Measurements from ENCODE around the gene ALK. TPM values are rescaled to one million over a fixed set of nuclear protein-coding genes. Genes with fewer than 3 reads are reported as not detected.
A peak's percentile ranks its signal among the peaks of the same experiment; 100 is the strongest.

Gene ALK
- total RNA-seq, 1 experiment from 2014 or later = 14.7 TPM

DNA sequence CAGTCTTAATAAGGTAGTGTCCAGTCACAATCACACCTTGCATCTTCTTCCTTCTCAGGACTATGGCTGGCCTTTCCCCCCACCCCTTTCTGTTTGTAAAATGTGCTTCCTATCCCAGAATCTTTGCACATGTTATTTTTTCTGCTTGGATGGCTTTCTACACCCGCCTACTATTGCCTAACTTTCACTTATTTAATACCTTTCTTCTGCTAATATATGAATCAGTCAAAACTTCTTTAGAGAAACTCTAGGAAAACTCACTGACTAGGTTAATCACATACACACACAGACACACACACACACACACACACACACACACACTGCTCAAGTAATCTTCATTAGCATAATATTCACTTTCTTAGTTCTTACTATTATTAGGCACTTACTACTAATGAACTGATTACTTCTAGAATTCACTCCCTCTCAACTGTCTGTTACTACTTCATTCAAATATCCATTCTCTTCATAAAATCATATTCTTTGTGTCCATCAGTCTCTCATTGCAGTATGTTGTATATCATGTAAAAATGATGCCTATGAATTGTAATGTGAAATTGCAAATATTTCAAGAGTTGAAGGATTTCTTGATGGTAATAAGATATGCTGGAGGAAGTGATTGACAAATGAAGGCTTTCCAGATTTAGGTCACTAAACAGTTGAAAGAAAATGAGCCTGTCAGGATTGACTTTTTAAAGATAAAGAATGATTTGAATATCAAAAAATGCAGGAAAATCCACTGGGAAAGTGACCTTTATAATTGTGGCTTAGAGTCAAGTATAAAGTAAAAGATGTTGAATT lies 754.9 kb downstream of the ALK start:
- DNase-seq (ENCODE audit: low spot score) = peak; percentile 30
- Histone ChIP-seq H3K27ac (ENCODE audit: low read depth, low read length, poor library complexity, severe bottlenecking) (peak overlapping the region; percentile 58), H3K36me3 (ENCODE audit: insufficient read depth, low read length, poor library complexity, severe bottlenecking) (peaks cover 6% of the 10 kb centered on the region), H3K27me3 (replicated peaks; ENCODE audit: insufficient read depth, low read depth, low read length, poor library complexity) (no peaks in the 10 kb centered on the region), H3K4me1 (ENCODE audit: insufficient read depth, low read length, poor library complexity, severe bottlenecking) (peaks cover 44% of the 10 kb centered on the region), H3K9me3 (ENCODE audit: low read depth, low read length, poor library complexity, severe bottlenecking) (no peaks in the 10 kb centered on the region), H3K4me3 (ENCODE audit: low read depth, low read length, poor library complexity, severe bottlenecking) (no peak overlapping the region)
- CTCF ChIA-PET = no interaction called here
- no TSS peak for BruUV-seq (replicated peaks)
- intact Hi-C loops (cut with micrococcal nuclease; ENCODE audit: unreplicated experiment) = no loop called here
- TF ChIP-seq, protein P1, sequence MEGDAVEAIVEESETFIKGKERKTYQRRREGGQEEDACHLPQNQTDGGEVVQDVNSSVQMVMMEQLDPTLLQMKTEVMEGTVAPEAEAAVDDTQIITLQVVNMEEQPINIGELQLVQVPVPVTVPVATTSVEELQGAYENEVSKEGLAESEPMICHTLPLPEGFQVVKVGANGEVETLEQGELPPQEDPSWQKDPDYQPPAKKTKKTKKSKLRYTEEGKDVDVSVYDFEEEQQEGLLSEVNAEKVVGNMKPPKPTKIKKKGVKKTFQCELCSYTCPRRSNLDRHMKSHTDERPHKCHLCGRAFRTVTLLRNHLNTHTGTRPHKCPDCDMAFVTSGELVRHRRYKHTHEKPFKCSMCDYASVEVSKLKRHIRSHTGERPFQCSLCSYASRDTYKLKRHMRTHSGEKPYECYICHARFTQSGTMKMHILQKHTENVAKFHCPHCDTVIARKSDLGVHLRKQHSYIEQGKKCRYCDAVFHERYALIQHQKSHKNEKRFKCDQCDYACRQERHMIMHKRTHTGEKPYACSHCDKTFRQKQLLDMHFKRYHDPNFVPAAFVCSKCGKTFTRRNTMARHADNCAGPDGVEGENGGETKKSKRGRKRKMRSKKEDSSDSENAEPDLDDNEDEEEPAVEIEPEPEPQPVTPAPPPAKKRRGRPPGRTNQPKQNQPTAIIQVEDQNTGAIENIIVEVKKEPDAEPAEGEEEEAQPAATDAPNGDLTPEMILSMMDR (conservative IDR thresholded peaks at IDR 0.05; ENCODE audit: low read depth, low read length) = no peak
- TF ChIP-seq EZH2 (IDR thresholded peaks at IDR 0.05; ENCODE audit: borderline replicate concordance, low read depth, low read length, poor library complexity, severe bottlenecking) = no peak
- POLR2A ChIA-PET (ENCODE audit: low non-redundant PET) = no interaction called here

DNA sequence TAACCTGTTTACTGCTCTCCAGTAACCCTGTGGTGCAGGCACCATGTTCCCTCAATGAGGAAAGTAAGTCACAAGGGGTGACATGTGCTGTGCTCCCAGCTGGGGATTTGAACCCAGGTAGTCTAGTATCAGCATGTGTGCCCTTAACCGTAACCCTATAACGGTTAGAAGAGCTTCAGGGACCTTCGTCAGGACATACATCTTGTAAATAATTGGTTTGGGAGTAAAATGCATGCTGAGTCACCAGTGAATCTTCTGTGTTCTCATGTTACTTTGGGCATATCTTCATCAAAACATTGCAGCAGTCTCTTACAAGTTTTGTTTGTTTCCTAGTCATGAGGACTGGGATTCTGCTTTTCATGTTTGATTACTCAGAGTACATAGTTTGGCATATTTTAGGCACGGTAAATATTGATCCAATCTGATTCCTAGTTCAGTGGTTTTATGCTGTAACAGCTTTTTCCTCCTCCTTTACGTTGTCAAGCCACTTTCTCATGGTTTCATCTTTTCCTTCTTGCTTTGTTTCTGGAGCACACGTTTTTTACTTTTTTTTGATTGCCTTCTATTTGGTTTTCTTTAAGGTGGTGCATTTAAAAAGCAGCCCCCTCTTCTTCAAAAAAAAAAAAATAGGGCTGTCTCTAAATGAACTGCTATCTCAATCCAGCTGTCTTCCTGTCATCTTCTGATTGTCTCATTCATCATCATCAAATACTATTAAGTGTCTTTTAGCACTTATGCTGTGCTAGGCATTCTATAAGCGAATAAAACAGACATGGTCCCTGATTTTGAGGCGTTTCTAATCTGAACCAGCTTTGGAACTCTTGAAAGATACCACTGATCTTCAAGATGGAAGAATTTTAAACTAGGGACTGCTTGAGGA lies 755.8 kb downstream of the ALK start:
- peak; percentile 45 for DNase-seq (ENCODE audit: low spot score)
- ChIA-PET CTCF (interaction anchor here (0.7 kb wide), 1 partner anchor 153 kb away, joined by 3 read pairs; no protein-coding TSS in a partner anchor), POLR2A (ENCODE audit: low non-redundant PET) (interaction anchor here (0.7 kb wide), 1 partner anchor 78 kb away, joined by 3 read pairs; no protein-coding TSS in a partner anchor)
- TF ChIP-seq, protein P1 (conservative IDR thresholded peaks at IDR 0.05; ENCODE audit: low read depth, low read length) = no peak
- TF ChIP-seq EZH2 (IDR thresholded peaks at IDR 0.05; ENCODE audit: borderline replicate concordance, low read depth, low read length, poor library complexity, severe bottlenecking) = no peak
- intact Hi-C loops (cut with micrococcal nuclease; ENCODE audit: unreplicated experiment) = no loop called here
- Histone ChIP-seq H3K9me3 (ENCODE audit: low read depth, low read length, poor library complexity, severe bottlenecking) (no peaks in the 10 kb centered on the region), H3K27me3 (replicated peaks; ENCODE audit: insufficient read depth, low read depth, low read length, poor library complexity) (no peaks in the 10 kb centered on the region), H3K36me3 (ENCODE audit: insufficient read depth, low read length, poor library complexity, severe bottlenecking) (peaks cover 6% of the 10 kb centered on the region), H3K27ac (ENCODE audit: low read depth, low read length, poor library complexity, severe bottlenecking) (peak overlapping the region; percentile 58), H3K4me3 (ENCODE audit: low read depth, low read length, poor library complexity, severe bottlenecking) (no peak overlapping the region), H3K4me1 (ENCODE audit: insufficient read depth, low read length, poor library complexity, severe bottlenecking) (peaks cover 44% of the 10 kb centered on the region)
- no TSS peak for BruUV-seq (replicated peaks)

DNA sequence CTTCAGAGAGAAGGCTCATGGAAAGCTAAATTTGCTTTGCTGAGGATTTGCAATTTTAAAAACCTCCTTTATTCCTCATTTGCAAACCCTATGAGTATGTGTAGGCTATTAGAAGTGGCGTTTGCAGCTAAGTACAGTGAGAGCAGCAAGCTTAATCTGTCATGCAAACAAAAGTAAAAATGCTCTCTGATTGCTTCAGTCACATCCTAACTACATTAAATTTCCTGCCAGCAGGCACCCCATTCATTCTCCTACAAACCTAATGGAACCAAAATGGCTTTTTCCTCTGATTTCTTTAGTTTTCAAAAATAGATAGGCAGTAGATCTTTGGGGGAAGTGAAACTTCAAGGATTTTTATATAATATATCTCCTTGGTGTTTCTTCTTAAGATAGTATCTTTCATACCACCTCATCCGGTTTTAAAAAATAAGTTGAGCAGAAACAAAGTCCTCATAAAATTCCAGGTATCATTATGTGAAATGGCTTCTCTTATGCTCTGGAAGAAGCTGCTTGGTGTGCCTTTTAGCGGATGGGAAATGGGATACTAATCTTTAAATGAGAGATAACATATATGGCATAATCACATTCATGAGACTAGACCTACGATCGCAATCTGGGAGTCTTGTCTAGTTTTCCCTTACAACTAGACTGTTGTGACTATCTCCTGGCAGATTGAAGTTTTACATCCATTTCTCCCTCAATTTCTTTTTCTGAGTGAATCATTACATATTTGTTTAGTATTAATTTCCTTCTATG lies 757.1 kb downstream of the ALK start:
- BruUV-seq (replicated peaks) = no TSS peak
- H3K9me3 ChIP-seq (ENCODE audit: low read depth, low read length, poor library complexity, severe bottlenecking) = no peaks in the 10 kb centered on the region
- no peak overlapping the region for H3K4me3 ChIP-seq (ENCODE audit: low read depth, low read length, poor library complexity, severe bottlenecking)
- no peaks in the 10 kb centered on the region for H3K27me3 ChIP-seq (replicated peaks; ENCODE audit: insufficient read depth, low read depth, low read length, poor library complexity)
- no peak for TF ChIP-seq EZH2 (IDR thresholded peaks at IDR 0.05; ENCODE audit: borderline replicate concordance, low read depth, low read length, poor library complexity, severe bottlenecking)
- TF ChIP-seq, protein P1 (conservative IDR thresholded peaks at IDR 0.05; ENCODE audit: low read depth, low read length) = no peak
- DNase-seq (ENCODE audit: low spot score) = peak; percentile 79
- peak overlapping the region; percentile 39 for H3K27ac ChIP-seq (ENCODE audit: low read depth, low read length, poor library complexity, severe bottlenecking)
- intact Hi-C loops (cut with micrococcal nuclease; ENCODE audit: unreplicated experiment) = loop anchor here (5.0 kb wide), 2 partner anchors 33 to 863 kb away; no protein-coding TSS in a partner anchor
- peaks cover 6% of the 10 kb centered on the region for H3K36me3 ChIP-seq (ENCODE audit: insufficient read depth, low read length, poor library complexity, severe bottlenecking)
- ChIA-PET POLR2A (ENCODE audit: low non-redundant PET) (interaction anchor here (0.6 kb wide), 1 partner anchor 729 kb away, joined by 3 read pairs; no protein-coding TSS in a partner anchor), CTCF (interaction anchor here (0.8 kb wide), 1 partner anchor 118 kb away, joined by 3 read pairs; no protein-coding TSS in a partner anchor)
- peaks cover 44% of the 10 kb centered on the region for H3K4me1 ChIP-seq (ENCODE audit: insufficient read depth, low read length, poor library complexity, severe bottlenecking)

All from A673 (cell line).